CD4-positive, alpha-beta T cell treated with Interleukin-4 for 4 hours (primary cell): ENCODE measurements around the gene ITGB2.

ENCODE experiments used
- DNase-seq: peaks from one replicate; pipeline ENCODE4 v3.0.0-alpha.2; 2020

Gene ITGB2

GRCh38 chr21:44865561-44866280, 55.0 kb downstream of the ITGB2 start:
- DNase-seq: peak; percentile 37

DNA sequence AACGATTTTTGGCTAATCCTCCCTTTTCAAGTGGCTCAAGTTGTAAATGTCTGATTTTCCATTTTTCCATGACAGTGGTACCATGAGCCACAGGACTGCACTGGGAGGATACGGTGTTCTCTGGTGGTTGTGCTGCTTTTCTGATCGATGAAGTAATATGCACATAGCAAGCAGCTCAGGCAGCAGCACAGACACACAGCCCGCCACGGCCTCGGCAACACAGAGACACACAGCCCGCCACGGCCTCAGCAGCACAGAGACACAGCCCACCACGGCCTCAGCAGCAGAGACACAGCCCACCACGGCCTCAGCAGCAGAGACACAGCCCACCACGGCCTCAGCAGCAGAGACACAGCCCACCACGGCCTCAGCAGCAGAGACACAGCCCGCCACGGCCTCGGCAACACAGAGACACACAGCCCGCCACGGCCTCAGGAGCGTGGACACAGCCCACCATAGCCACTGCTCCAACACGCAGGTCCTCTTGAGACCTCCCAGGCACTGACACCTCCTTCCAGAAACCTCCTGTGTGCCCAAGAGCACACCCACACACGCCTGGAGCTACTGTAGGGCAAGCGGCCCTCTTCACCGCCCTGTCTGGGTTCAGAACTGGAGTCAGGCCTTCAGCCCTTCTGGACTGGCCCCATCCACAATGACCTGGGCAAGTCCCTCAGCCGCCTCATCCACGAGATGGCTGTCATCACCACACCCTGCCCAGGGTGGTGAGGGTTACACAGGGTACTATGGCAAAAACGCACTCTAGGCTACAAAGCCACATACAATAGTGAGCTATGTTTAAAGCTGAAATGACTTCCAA, 57.6 kb downstream of the ITGB2 start:
- no peak for DNase-seq

- no peak for DNase-seq
Observed at GRCh38 chr21:44858791-44859190, 61.9 kb downstream of the ITGB2 start.

- no peak for DNase-seq
Observed at GRCh38 chr21:44858291-44858690, 62.4 kb downstream of the ITGB2 start.

DNA sequence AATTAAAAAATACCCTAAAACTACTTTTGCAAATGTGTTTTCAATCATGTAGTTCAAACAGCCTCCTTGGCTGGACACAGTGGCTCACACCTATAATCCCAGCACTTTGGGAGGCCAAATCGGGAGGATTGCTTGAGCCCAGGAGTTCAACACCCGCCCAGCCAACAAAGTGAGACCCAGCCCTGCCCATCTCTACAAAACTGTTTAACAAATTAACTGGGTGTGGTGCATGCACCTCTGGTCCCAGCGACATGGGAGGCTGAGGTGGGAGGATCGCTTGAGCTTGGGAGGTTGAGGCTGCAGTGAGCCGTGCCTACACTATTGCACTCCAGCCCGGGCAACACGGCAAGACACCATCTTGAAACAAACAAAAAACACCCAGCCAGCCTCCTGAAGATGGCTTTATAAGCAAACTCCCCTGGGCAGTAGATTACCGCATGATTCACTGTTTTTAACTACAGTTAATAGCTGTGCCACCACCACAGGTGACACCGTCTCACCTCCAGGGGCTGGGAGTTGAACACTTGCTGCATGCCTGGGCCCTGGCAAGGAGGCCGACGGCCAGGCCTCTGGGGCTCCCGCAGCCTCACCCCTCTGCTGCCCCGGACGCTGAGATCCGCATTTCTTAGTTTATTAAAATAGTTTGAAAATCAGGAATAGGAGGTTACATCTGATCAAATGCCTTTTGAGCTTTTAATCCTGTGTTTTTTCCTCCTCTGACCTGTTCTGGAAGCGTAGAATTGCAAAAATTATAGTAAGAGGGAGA, 63.4 kb downstream of the ITGB2 start:
- DNase-seq: no peak

DNA sequence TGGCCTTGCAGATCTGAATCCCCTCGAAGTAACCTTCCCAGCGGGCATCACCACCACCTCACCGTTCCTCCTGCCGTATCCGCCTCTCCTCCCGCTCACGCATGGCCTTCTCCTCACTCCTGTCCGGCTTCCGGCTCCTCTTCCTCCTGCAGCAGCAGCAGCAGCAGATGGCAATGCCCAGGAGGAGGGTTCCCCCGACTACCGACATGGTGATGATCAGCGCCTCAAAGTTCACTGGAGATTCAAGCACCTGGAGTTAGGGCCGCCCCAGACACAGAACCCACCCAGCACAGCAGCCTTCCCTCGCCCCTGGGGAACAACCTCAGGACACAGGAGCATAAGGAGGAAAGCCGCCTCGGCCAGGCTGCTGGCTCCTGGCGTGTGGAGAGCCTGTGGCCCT, 64.6 kb downstream of the ITGB2 start:
- no peak for DNase-seq

DNA sequence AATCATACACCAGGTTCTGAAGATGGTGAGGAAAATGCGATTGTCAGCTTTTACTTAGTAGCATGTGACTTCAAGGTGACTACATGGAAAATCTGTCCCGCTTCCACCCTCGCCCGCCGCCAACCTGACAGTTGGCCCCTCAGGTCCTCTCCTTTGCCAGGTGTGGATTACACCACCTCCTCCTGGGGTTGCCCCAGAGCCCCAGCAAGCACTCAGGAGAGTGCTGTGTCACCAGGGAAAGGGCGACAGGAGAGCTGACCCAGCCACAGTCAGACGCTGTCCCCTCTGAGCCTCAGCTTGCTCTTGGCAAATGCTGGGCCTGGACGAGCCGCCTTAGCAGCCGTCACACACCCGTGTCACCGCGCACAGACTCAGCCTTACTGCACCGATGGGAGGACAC, 65.1 kb downstream of the ITGB2 start:
- DNase-seq: no peak

DNA sequence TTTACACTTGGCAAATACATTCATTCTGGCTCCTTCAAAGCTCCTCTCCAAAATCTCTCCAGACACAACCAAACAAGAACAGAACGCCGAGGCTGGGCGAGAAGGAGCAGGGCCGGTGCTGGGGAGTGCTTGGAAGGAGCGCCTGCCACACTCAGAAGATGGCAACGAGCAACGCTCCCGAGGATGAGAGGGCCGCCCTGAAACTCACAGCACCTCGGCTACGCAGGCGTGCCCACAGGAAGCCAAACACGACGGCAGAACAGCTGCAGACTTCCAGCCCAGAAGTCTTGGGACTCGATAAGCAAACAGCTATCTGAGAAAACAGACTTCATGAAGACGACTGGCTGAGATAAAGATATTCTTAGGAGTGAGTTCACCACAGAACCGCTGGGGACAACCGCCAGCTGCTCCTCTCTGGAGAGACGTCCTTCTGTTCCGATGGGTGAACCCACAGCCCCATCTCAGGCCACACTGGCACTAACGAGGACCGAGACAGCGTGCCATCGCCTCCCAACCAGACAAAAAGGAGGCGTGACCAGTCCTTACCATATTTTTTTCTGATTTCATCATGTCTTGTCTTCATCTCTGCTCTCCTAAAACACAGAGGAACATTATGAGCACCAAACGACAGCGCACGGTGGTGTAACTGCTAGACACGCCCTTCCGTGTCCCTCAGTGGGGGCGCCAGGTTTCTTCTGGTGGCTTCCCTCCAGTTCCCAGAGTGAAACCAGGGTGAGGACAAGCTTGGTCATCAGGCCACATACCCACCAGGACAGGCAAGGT, 65.8 kb downstream of the ITGB2 start:
- DNase-seq: no peak

DNA sequence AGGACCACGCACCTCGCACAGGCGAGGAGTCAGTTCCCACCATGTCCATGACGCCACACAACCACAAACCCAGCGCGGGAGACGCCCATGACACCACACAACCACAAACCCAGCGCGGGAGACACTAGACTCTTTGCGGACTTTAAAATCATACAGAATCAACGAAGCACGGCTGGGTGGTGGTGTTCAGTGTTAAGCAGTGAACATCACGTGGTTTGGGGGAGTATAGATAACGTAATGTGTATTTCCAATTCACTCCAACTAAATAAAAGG, 66.4 kb downstream of the ITGB2 start:
- DNase-seq: no peak

DNA sequence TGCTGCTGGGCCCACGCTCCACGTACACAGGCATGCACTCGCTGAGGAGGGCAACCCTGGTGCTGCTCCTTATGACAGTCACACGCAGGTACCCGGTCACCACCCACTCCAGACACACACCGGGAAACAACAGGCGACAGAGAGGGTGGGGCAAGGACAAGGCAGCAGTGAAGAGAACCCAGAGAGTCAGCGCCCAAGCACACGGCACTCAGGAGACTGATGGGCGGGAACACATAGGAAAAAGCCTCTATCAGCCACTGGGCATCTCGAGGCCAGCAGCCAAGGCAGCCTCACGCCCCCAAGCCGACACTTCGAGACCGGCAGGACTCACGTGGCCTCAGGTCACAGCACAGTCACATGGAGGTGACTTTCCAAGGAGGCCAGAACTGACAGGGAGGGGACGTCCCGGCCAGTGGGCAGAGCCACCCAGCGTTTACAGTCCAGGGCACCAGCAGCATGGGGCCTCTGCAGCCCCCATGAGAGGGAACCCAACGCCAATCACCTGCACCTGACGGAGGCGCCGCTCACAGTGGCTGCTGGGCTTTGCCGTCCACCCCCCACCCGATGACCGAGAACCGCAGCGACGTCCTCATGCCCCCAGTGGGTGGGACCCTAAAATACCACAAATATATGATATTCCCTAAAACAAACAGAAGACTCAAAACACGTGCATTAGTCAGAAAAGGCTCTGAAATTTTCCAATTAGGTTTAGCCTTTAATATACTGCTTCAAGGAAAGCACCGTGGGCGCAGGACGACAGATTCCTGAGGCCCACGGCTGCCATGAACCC, 66.9 kb downstream of the ITGB2 start:
- no peak for DNase-seq

GRCh38 chr21:44850905-44851657, 69.6 kb downstream of the ITGB2 start:
- no peak for DNase-seq

DNA sequence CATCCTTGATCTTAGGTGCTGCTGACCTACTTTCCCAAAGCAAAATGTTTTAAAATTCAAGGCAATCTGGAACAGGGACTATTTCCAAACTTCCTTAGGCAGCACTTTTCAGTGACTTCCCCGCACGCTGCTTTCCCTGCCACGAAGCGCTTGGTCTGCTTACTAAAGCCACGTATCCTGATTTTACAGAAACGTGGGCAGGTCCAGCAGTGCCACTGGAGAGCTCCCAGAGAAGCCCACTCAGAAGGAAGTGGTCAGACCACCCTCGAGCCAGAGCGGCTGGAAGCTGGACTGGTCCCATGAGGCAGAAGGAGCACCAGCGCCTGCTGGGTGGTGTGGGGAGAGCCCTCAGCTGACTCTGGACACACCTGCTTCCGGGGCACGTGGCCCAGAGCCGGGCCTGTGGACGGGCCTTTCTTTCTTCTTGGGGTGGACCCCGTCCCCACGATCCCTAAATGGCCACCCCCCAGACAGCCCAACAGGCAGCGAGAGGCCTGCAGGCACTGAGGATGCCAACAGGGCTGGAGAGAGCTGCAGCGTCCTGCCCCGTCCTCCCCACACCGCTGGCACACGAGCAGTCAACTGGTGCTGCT, 70.4 kb downstream of the ITGB2 start:
- DNase-seq: no peak

DNA sequence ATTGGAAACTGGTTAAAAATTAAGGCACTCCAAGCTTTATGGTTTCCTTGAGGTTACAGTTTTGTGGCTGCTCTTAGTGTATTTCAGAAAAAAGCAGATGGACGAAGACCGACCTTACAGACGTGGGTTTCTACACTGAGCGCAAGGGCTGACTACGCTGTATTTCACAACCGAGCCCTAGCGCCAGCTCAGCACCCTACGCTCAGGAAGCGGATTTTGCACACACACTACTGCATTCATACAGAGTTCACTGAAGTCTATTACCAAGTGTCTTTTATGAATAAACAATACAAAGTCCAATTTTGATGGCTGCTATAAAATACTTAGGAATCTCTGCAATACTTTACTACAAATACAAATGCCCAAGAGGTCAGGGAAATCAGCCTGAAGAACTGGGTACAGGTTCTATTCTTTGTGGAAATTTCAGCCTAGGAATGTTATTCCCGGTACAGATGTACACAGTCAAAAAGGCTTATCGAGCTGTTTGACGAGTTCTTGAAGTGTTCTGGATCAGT, 71.0 kb downstream of the ITGB2 start:
- DNase-seq: no peak

DNA sequence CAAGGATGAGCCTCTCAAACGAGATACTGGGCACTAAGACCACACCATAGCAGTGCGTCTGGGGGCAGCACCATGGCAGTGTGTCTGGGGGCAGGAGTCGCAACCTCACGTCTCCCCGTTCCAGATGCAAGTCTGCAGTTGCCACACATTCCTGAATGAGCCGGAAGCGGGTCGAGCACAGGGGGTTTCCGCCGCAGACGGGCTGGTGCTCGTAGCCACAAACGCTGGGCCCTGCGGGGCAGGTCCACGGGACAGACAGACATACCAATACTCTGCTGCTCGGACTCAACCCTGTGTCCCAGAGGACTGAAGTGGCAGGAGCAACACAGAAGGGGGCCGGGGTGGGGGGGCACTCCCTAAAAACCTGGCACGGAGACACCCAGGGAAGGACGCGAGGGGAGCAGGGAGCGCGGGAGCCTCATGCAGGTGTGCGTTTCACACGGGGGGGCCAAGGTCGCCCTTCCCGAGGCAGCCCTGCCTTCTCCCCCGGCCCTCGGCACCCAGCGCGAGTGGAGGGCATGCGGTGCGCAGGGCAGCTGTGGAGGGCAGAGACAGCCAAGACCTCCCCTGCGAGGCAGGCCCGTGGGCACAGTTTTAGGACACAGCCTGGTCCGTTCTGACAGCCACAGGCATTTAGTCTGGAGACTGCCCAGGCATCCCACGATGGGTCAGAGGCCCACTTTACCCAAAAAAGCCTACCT, 71.7 kb downstream of the ITGB2 start:
- no peak for DNase-seq

- DNase-seq: no peak
Observed at GRCh38 chr21:44847261-44848056, 73.2 kb downstream of the ITGB2 start.

GRCh38 chr21:44846485-44847260, 74.0 kb downstream of the ITGB2 start:
- DNase-seq: no peak

DNA sequence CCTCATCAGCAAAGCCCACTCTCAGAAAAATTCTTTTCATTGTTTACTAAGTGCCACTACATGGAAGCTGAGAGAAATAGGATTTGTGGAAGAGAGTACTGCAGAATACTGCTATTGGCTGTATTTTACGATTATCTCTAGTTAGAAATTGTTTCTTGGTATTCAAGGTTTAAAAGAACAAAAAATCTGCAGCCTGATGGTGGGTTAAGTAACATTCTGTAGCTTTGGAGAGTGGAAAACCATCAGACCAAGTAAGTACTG, 74.5 kb downstream of the ITGB2 start:
- no peak for DNase-seq

GRCh38 chr21:44845418-44846223, 75.1 kb downstream of the ITGB2 start:
- DNase-seq: peak; percentile 37
